GM10248 (cell line): ENCODE measurements around the gene MAPK14.

Source experiments
- CTCF ChIA-PET: fragments of 300-600 bp; sonication (Branson Sonifier 250); formaldehyde crosslinking; extraction: SDS; loops from one replicate; lab custom pipeline; 2021; ENCODE audit warnings: antibody characterized with exemption; lab: Yijun Ruan, JAX
- POLR2A ChIA-PET: fragments of 350-650 bp; sonication (Branson Sonifier 250); formaldehyde crosslinking; extraction: SDS; loops from one replicate; lab custom pipeline; 2020; ENCODE audit warnings: antibody characterized with exemption; lab: Yijun Ruan, JAX
- DNase-seq: peaks from one replicate; pipeline ENCODE4 v3.0.0; 2012; ENCODE audit errors: extremely low spot score
- TF ChIP-seq, protein P1 (sequence below): IDR thresholded peaks from 2 replicates; pipeline ENCODE4 v1.5.1; 2012; ENCODE audit warnings: mild to moderate bottlenecking, low read depth; ENCODE audit errors: extremely low read depth, missing control alignments, control extremely low read depth

MAPK14 gene

DNA sequence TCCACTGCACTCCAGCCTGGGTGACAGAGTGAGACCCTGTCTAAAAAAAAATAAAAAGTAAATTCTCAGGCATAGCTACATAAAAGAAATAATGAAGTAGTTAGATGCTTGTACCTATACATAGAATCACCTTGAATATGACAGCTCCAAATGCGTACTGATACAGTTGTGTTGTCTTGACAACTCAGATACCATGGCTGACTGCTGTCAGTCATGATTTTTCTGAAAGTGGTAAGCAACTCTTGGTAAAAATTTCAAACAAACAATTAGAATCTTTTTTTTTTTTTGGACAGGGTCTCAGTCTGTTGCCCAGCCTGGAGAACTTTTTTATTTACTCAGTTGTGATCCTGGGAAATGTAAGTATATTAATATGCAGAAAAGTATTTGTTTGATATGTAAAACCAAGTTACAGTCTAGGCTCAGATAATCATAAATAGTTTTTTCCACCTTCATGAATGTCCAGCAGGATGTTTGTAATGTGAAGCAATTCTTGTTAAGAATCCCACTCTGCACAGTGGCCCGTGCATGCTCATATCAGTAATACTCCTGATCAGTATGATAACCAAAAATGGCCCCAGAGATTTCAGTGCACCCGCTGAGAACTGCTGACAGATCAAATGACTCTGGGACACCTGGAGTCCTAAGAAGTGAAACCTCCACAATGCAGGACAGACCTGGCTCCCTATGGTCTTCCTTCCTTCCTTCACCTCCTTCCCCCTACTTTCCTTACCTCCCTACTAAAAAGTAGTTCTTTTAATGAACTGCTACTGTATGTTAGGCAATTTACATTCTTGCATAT lies 88.7 kb downstream of the MAPK14 start:
- POLR2A ChIA-PET = no interaction called here
- DNase-seq = no peak
- TF ChIP-seq, protein P1, sequence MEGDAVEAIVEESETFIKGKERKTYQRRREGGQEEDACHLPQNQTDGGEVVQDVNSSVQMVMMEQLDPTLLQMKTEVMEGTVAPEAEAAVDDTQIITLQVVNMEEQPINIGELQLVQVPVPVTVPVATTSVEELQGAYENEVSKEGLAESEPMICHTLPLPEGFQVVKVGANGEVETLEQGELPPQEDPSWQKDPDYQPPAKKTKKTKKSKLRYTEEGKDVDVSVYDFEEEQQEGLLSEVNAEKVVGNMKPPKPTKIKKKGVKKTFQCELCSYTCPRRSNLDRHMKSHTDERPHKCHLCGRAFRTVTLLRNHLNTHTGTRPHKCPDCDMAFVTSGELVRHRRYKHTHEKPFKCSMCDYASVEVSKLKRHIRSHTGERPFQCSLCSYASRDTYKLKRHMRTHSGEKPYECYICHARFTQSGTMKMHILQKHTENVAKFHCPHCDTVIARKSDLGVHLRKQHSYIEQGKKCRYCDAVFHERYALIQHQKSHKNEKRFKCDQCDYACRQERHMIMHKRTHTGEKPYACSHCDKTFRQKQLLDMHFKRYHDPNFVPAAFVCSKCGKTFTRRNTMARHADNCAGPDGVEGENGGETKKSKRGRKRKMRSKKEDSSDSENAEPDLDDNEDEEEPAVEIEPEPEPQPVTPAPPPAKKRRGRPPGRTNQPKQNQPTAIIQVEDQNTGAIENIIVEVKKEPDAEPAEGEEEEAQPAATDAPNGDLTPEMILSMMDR = no peak
- CTCF ChIA-PET = interaction anchor here (2.5 kb wide), 1 partner anchor 21 kb away, joined by 9 read pairs; no protein-coding TSS in a partner anchor

DNA sequence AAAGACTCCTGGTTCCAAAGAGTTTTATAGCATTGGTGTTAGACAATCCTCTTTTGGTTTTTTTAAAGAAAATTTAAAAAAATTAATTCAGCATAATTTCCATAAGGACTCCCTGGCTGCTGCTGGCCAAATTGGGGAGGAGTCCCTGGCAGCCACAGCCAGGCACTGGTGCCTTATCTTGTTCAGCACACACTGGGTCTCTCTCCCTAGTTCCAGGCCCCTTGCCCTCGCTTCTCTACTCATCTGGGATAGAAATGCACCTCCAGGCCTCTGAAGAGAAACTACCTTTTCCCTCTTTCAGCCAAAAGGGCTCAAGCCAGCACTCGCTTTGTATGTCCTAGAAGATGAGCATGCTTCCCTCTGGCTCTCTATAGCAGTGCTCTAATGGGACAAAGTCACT lies 89.3 kb downstream of the MAPK14 start:
- ChIA-PET POLR2A (no interaction called here), CTCF (interaction anchor here (0.8 kb wide), 1 partner anchor 21 kb away, joined by 3 read pairs; no protein-coding TSS in a partner anchor)
- DNase-seq = no peak
- TF ChIP-seq, protein P1 = no peak

DNA sequence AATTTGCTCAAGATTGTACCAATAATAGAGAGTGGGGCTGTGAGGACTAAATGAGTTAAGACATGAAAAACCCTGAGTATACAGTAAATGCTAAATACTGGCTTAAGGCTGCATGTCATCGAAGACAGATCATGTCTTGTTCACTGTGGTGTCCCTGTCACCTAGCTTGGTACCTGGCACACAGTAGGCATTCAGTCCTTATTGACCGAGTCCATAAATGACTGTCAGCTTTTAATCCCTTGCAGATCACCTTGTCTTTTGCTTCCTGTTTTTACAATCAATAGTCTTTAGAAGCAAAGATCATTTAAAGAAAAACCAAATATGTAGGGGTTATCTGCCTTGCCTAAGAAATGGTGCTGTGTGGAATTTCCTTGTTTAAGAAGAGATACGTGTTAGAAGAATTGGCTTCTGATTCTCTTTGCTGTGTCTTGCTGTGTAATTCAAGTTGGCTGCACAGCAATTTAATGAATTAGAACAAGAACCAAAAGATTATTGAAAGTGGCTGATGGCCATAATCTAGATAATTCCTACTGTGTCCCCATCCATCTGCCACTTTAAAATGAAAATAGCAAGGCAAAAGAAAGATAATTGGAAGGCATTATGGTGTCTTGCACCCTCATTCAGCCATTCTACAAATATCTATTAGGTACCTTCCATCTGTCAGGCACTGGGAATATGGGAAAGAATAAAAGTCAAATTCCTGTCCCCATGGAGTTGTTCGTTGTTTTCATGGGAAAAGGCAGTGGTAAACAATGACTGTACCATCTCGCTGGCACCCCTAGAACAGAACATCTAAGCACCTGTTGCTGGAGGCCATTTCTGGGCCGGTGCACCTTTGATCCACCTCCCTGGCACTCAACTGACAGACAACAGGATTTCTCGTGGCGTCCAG lies 90.3 kb downstream of the MAPK14 start:
- TF ChIP-seq, protein P1 = no peak
- POLR2A ChIA-PET = no interaction called here
- CTCF ChIA-PET = interaction anchor here (0.8 to 1.4 kb wide), 2 partner anchors 15 to 22 kb away, joined by 3 to 4 read pairs; no protein-coding TSS in a partner anchor
- DNase-seq = no peak

DNA sequence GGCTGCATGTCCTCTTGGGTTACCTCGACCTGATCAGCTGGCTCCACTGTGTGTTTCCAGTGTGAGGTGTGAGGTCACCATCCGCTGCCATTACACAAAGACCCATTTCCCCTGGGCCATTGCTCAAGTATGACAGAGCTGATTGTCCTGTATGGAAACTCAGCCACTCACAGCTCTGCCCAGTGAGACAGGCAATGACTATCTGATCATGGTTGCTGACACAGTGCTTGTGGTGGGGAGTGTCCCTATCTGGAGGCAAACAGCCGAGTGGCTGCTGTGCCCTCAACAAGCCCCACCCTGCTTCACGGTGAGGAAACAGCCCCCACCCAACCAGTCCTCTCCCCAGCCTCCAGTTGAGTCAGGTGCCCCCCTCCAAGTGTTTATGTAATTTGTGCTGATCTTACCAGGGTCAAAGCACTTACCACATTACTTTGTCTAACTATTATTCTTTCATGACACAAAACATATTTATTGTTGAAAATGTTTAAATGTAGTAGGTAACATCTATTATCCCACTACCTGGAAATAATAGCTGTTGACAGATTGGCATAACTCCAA lies 91.0 kb downstream of the MAPK14 start:
- TF ChIP-seq, protein P1 = no peak
- DNase-seq = no peak
- POLR2A ChIA-PET = no interaction called here
- CTCF ChIA-PET = interaction anchor here (0.7 to 4.4 kb wide), 3 partner anchors 14 to 77 kb away, joined by 3 to 32 read pairs (median 4); no protein-coding TSS in a partner anchor

DNA sequence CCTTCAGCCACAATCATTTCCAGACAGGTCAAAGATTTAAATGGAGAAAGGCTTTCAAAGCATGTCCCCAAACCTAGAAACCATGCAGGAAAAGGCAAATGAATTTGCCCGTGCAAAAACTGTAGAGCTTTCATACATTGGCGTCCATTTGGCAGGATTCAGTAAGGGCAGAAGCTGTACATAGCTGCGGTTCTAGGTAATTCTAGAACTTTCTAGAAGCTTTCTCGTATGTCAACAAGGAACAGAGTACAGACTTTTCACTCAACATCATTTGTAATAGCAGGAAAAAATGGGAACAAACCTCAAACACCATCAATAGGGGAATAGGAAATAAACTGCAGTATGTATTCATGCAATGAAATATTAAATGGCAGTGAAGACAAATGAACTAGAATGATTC lies 91.6 kb downstream of the MAPK14 start:
- TF ChIP-seq, protein P1 = no peak
- DNase-seq = no peak
- CTCF ChIA-PET = interaction anchor here (0.7 to 4.4 kb wide), 3 partner anchors 14 to 76 kb away, joined by 3 to 32 read pairs (median 4); no protein-coding TSS in a partner anchor
- POLR2A ChIA-PET = no interaction called here

DNA sequence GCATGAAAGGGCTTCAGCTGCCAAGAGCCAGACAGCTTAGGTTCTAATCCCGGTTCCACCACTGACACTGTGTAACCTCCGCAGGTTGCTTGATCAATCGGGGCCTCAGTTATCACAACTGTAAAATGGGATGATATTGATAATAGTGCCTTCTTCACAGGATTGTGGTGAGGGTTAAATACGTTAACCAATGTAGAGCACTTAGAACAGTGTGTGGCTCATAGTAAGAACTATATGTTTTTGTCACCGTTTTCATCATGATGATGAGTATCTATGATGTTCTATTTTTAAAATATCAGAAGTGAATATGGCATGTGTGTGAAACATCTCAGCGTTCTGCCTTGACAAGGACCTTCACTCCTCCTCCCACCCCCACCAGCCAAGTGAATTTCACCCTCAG lies 92.4 kb downstream of the MAPK14 start:
- TF ChIP-seq, protein P1 = no peak
- no peak for DNase-seq
- ChIA-PET POLR2A (no interaction called here), CTCF (interaction anchor here (1.5 to 4.8 kb wide), 5 partner anchors 11 to 240 kb away, joined by 6 to 32 read pairs (median 20); partner anchors contain the start of genes MAPK13 and MAPK14)
